COLO668 (cell line): ENCODE data around the gene HSD11B1L.

Source experiments
- DNase-seq: peaks from one replicate; lab custom pipeline; 2025; ENCODE audit not compliant: unreplicated experiment; lab: John Stamatoyannopoulos, UW

The HSD11B1L gene

GRCh38 chr19:5680437-5681368, at the start of gene HSD11B1L, which contains the start of gene MICOS13:
TSS of gene HSD11B1L (plus strand) at chr19:5681027. CDS start at chr19:5684833, 3,806 bp downstream.
TSS of gene MICOS13 (minus strand) at chr19:5680516. CDS start at chr19:5680486, 30 bp downstream.
- DNase-seq = peak; percentile 98

GRCh38 chr19:5631567-5632240, 49.1 kb upstream of the HSD11B1L start:
- no peak for DNase-seq

- no peak for DNase-seq
These were observed 48.6 kb upstream of the HSD11B1L start for GRCh38 chr19:5632241-5632612.

GRCh38 chr19:5632657-5633056, 48.2 kb upstream of the HSD11B1L start:
- no peak for DNase-seq

GRCh38 chr19:5635427-5635826, 45.4 kb upstream of the HSD11B1L start:
- DNase-seq = no peak

- DNase-seq = no peak
These were observed 42.9 kb upstream of the HSD11B1L start for GRCh38 chr19:5637971-5638370.

GRCh38 chr19:5641171-5641570, 39.7 kb upstream of the HSD11B1L start:
- DNase-seq = no peak

GRCh38 chr19:5642204-5642603, 38.6 kb upstream of the HSD11B1L start:
- DNase-seq = no peak

GRCh38 chr19:5643060-5643459, 37.8 kb upstream of the HSD11B1L start:
- DNase-seq = no peak

- DNase-seq = no peak
These were observed 36.8 kb upstream of the HSD11B1L start for GRCh38 chr19:5644037-5644436.

- DNase-seq = peak; percentile 8
These were observed 35.4 kb upstream of the HSD11B1L start for GRCh38 chr19:5645409-5645808.

GRCh38 chr19:5646703-5647102, 34.1 kb upstream of the HSD11B1L start:
- no peak for DNase-seq

- DNase-seq = no peak
These were observed 32.4 kb upstream of the HSD11B1L start for GRCh38 chr19:5648464-5648863.

GRCh38 chr19:5651361-5651760, 29.5 kb upstream of the HSD11B1L start:
- no peak for DNase-seq

GRCh38 chr19:5652261-5652660, 28.6 kb upstream of the HSD11B1L start:
- DNase-seq = no peak

- no peak for DNase-seq
These were observed 25.9 kb upstream of the HSD11B1L start for GRCh38 chr19:5654931-5655330.

- DNase-seq = no peak
These were observed 25.4 kb upstream of the HSD11B1L start for GRCh38 chr19:5655412-5655811.

GRCh38 chr19:5661483-5661882, 19.3 kb upstream of the HSD11B1L start:
- no peak for DNase-seq

GRCh38 chr19:5663904-5664303, 16.9 kb upstream of the HSD11B1L start:
- no peak for DNase-seq

GRCh38 chr19:5664515-5664914, 16.3 kb upstream of the HSD11B1L start:
- DNase-seq = no peak

- DNase-seq = no peak
These were observed 14.9 kb upstream of the HSD11B1L start for GRCh38 chr19:5665781-5666513.
